Ovary (tissue), 9 donors: ENCODE measurements around the gene TUBB4B. TPM values are rescaled to one million over a fixed set of nuclear protein-coding genes. Genes with fewer than 3 reads are reported as not detected.

Experiments
- DNase-seq, 5 donors: peaks; one replicate each; pipeline ENCODE4 v3.0.0-alpha.2; 2019 to 2020
- H3K27ac ChIP-seq, 2 donors: fragments of 200-600 bp; one replicate each; pipeline versions ENCODE4 v1.5.1 to v1.8.0; 2019 to 2022
- H3K27me3 ChIP-seq: fragments of 200-600 bp; one replicate; pipeline ENCODE4 v1.8.0; 2022
- H3K36me3 ChIP-seq: fragments of 200-600 bp; sonication (generic); one replicate; pipeline ENCODE4 v1.5.1; 2019
- H3K4me1 ChIP-seq: one replicate; pipeline ENCODE4 v1.8.1; 2013; ENCODE audit warnings: mild to moderate bottlenecking, moderate library complexity; ENCODE audit not compliant: insufficient read depth
- H3K4me3 ChIP-seq: fragments of 200-600 bp; sonication (generic); one replicate; pipeline ENCODE4 v1.5.1; 2017
- H3K9me3 ChIP-seq, 2 donors: fragments of 200-600 bp in 1 of 2; sonication (generic) in 1 of 2; one replicate each; pipeline versions ENCODE4 v1.5.1 to v1.8.1; 2013 to 2019; ENCODE audit warnings: mild to moderate bottlenecking in 1 of 2, moderate library complexity in 1 of 2
- CTCF ChIP-seq, 3 donors: fragments of 450-650 bp in 2 of 3; fragments of 200-600 bp in 1 of 3; IDR thresholded peaks; one replicate each; pipeline versions ENCODE4 v1.5.1 to v1.8.0; 2016 to 2022; ENCODE audit warnings: antibody characterized with exemption in 3 of 3, mild to moderate bottlenecking in 1 of 3
- EP300 ChIP-seq: sonication (generic); formaldehyde crosslinking; IDR thresholded peaks from one replicate; pipeline ENCODE4 v1.6.1; 2017; ENCODE audit warnings: antibody characterized with exemption
- POLR2A ChIP-seq: fragments of 450-650 bp; IDR thresholded peaks from one replicate; pipeline ENCODE4 v1.6.1; 2017; ENCODE audit warnings: antibody characterized with exemption, mild to moderate bottlenecking, moderate library complexity
- WGBS, 3 donors: extraction: QIAGEN DNeasy Blood & Tissue Kit in 1 of 3; methylation state at CpG; one replicate each; pipeline versions ENCODE4 v1.1.5 to v1.1.7; 2013 to 2017; 5-methylcytosine and 5-hydroxymethylcytosine counted together
- intact Hi-C, 4 donors: fragments of 100-400 bp; cut with DNase I; formaldehyde crosslinking; loops; one replicate each; pipeline versions ENCODE4 v1.11.0 to v1.15.1; 2022 to 2023
- polyA plus RNA-seq, 2 donors: library from polyadenylated mRNA; stranded (reverse); fragments of 200-250 nt in 1 of 2; fragments of 350-450 nt in 1 of 2; fragmentation: Illumina TruSeq in 1 of 2; extraction: RNeasy Lipid Tissue Mini Kit (QIAGEN cat#74804) in 1 of 2; gene quantifications; one replicate each; pipeline ENCODE4 v1.2.3, GENCODE V29; 2013 to 2014
- total RNA-seq, 7 donors: library from RNA; depleted of rRNA in 2 of 7; stranded (reverse); fragments of >200 nt in 2 of 7; fragmentation: NEBNext Ultra II Directional in 3 of 7; extraction: Animal tissue kit (Norgen Biotek cat#: 25700) in 3 of 7; gene quantifications; one replicate each; pipeline versions ENCODE4 v1.1.0 to v1.2.4, GENCODE V29; 2016 to 2023
- donor health status: DM: no; HTN: no; CAD: no; lungs with moderate emphysema.
- donor health status: DM: no; HTN: no; CAD: no.
- donor health status: Bipolar disorder and iron deficiency.
- donor health status: DM: yes; HTN: yes; CAD: no.
- donor health status: DM: no; HTN: no; CAD: no.
- donor health status: DM: yes; HTN: yes; CAD: no.

Gene TUBB4B
- total and polyA plus RNA-seq, 9 donors: 62.8 to 234 (median 135) TPM

GRCh38 chr9:137243626-137244485 is 2.8 kb downstream of the TUBB4B start:
- DNase-seq: no peak
- H3K9me3 ChIP-seq: no peaks in the 10 kb centered on the region
- H3K4me3 ChIP-seq: no peak overlapping the region
- TF ChIP-seq CTCF (IDR thresholded peaks at IDR 0.05) (no peak), POLR2A (no peak)
- no peak overlapping the region for H3K27ac ChIP-seq
- no peaks in the 10 kb centered on the region for H3K36me3 ChIP-seq
- intact Hi-C loops: no loop called here
- H3K4me1 ChIP-seq: peaks cover 4% of the 10 kb centered on the region
- no peaks in the 10 kb centered on the region for H3K27me3 ChIP-seq
- WGBS, 3 donors: 61 to 69% (median 61%) methylated on average over 15 of the region's 15 CpGs

DNA sequence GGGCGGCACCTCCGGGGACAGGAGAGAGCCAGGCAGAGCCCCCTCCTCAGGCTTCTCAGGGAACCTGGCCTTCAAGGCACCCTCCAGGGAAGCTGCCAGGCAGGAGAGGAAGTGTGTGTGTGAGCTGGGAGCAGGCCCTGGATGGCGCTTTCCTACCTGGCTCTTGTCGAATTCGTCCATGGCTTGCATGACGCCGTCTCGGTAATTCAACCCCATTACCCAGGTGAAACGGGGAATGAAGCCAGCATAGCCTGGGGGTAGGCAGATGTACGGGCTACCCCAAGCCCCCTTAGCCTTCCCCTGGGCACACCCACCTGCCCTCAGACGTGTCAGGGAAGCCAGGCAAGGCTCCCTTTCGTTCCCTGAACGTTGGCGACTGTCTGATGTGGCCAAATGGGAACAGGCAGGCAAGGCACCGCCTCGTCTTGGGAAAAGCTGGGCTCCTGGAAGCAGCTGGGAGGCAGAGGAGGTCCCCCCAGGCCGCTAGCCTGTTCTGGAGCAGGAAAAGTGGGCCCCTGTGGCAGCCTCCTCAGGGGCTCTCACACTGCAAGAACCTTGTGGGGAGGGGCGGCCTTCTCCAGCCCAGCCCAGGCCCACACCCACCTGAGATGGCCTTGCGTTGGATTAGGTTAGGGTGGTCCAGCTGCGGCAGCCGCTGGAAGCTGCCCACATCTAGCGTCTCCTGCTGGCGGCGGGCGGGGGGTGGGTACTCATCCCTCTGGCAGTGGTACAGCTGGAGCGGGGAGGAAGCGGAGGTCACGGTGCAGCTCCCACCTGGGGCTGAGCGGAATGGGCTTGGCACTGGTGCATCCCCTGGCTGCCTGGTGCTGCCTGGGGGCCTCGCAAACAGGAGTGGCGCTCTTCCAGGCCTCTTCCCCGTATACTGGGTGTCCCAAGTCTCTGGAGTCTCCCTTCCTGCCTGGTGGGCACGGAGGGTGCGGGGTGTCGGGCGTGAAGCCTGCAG is 3.7 kb downstream of the TUBB4B start:
- Histone ChIP-seq H3K9me3 (no peaks in the 10 kb centered on the region), H3K36me3 (no peaks in the 10 kb centered on the region), H3K27ac (no peak overlapping the region), H3K4me1 (peaks cover 4% of the 10 kb centered on the region), H3K4me3 (no peak overlapping the region), H3K27me3 (no peaks in the 10 kb centered on the region)
- 39 to 49% (median 46%) methylated on average over 30 to 36 of the region's 36 CpGs for WGBS, 3 donors
- intact Hi-C loops: no loop called here
- no peak for TF ChIP-seq CTCF (IDR thresholded peaks at IDR 0.05)
- no peak for TF ChIP-seq POLR2A
- no peak for TF ChIP-seq EP300
- DNase-seq: no peak

- intact Hi-C loops: no loop called here
- H3K27ac ChIP-seq: no peak overlapping the region
- TF ChIP-seq POLR2A (no peak), EP300 (no peak), CTCF (IDR thresholded peaks at IDR 0.05) (no peak)
- no peak overlapping the region for H3K4me3 ChIP-seq
- 73 to 84% (median 78%) methylated on average over 25 of the region's 25 CpGs for WGBS, 3 donors
- no peaks in the 10 kb centered on the region for H3K9me3 ChIP-seq
- peaks cover 4% of the 10 kb centered on the region for H3K4me1 ChIP-seq
- no peaks in the 10 kb centered on the region for H3K36me3 ChIP-seq
- DNase-seq: no peak
- no peaks in the 10 kb centered on the region for H3K27me3 ChIP-seq
Measured at GRCh38 chr9:137245450-137246421, 4.6 kb downstream of the TUBB4B start.
